ENCODE results near the gene CHST12. TPM values are rescaled to one million over a fixed set of nuclear protein-coding genes. Genes with fewer than 3 reads are reported as not detected.
A peak's percentile ranks its signal among the peaks of the same experiment; 100 is the strongest.
"Not testable (repeated sequence)": the region's sequence is repeated elsewhere in the genome, so short reads cannot be mapped to it uniquely, and the experiment has no call there.

CHST12 gene
- total and polyA plus RNA-seq, 12 donors, result 2.5 to 31.2 (median 19.4) TPM

- Histone ChIP-seq H3K4me3 (no peak overlapping the region), H3K27ac (no peak overlapping the region), H3K36me3 (replicated peaks in 1 of 2) (peaks cover 0 to 91% of the 10 kb centered on the region in 2 donors), H3K9me3 (replicated peaks in 1 of 3) (no peaks in the 10 kb centered on the region), H3K4me1 (replicated peaks in 1 of 2) (peaks cover 0 to 8% of the 10 kb centered on the region in 2 donors), H3K27me3 (no peaks in the 10 kb centered on the region)
- intact Hi-C loops (cut with DNase I), result no loop called here
- no peak for TF ChIP-seq POLR2A (IDR thresholded peaks at IDR 0.05)
- TF ChIP-seq CTCF (IDR thresholded peaks at IDR 0.05), result no peak
- WGBS, 4 donors, result 91 to 98% (median 92%) methylated on average over 6 to 7 of the region's 7 CpGs
- no peak for DNase-seq
Observed at GRCh38 chr7:2373646-2374045, 29.8 kb upstream of the CHST12 start.

- no peak for DNase-seq
- intact Hi-C loops (cut with DNase I), result no loop called here
- Histone ChIP-seq H3K27ac (no peak overlapping the region), H3K4me3 (no peak overlapping the region), H3K9me3 (replicated peaks in 1 of 3) (no peaks in the 10 kb centered on the region), H3K36me3 (replicated peaks in 1 of 2) (peaks cover 0 to 91% of the 10 kb centered on the region in 2 donors), H3K27me3 (no peaks in the 10 kb centered on the region), H3K4me1 (replicated peaks in 1 of 2) (peaks cover 0 to 8% of the 10 kb centered on the region in 2 donors)
- TF ChIP-seq CTCF (IDR thresholded peaks at IDR 0.05) (no peak), POLR2A (IDR thresholded peaks at IDR 0.05) (no peak)
- 93 to 98% (median 95%) methylated on average over 12 to 18 of the region's 18 CpGs for whole genome bisulfite sequencing, 4 donors
Observed at GRCh38 chr7:2374401-2374800, 29.0 kb upstream of the CHST12 start.

GRCh38 chr7:2374830-2375728 is 28.3 kb upstream of the CHST12 start:
- DNase-seq, result no peak
- intact Hi-C loops (cut with DNase I), result no loop called here
- WGBS, 4 donors, result 89 to 97% (median 90%) methylated on average over 17 to 26 of the region's 26 CpGs
- H3K27me3 ChIP-seq, result no peaks in the 10 kb centered on the region
- no peaks in the 10 kb centered on the region for H3K9me3 ChIP-seq (replicated peaks in 1 of 3)
- H3K4me3 ChIP-seq, result no peak overlapping the region
- no peak overlapping the region for H3K27ac ChIP-seq
- TF ChIP-seq POLR2A (IDR thresholded peaks at IDR 0.05), result no peak
- no peak for TF ChIP-seq CTCF (IDR thresholded peaks at IDR 0.05)
- H3K4me1 ChIP-seq (replicated peaks in 1 of 2), result peaks cover 0 to 8% of the 10 kb centered on the region in 2 donors
- peaks cover 0 to 91% of the 10 kb centered on the region in 2 donors for H3K36me3 ChIP-seq (replicated peaks in 1 of 2)

GRCh38 chr7:2376351-2377154 is 26.9 kb upstream of the CHST12 start:
- H3K4me3 ChIP-seq, result no peak overlapping the region
- intact Hi-C loops (cut with DNase I), result no loop called here
- no peaks in the 10 kb centered on the region for H3K27me3 ChIP-seq
- WGBS, 4 donors, result 67 to 85% (median 74%) methylated on average over 12 to 27 of the region's 27 CpGs
- peak in 5 of 7 donors; percentile 34 to 72 (median 62) for DNase-seq
- H3K36me3 ChIP-seq (replicated peaks in 1 of 2), result peaks cover 0 to 91% of the 10 kb centered on the region in 2 donors
- H3K27ac ChIP-seq, result peak overlapping the region in 1 of 5 donors; percentile 6
- no peak for TF ChIP-seq CTCF (IDR thresholded peaks at IDR 0.05)
- TF ChIP-seq POLR2A (IDR thresholded peaks at IDR 0.05), result no peak
- no peaks in the 10 kb centered on the region for H3K9me3 ChIP-seq (replicated peaks in 1 of 3)
- peaks cover 0 to 8% of the 10 kb centered on the region in 2 donors for H3K4me1 ChIP-seq (replicated peaks in 1 of 2)

GRCh38 chr7:2377492-2377891 is 25.9 kb upstream of the CHST12 start:
- H3K36me3 ChIP-seq (replicated peaks in 1 of 2), result peaks cover 0 to 82% of the 10 kb centered on the region in 2 donors
- H3K9me3 ChIP-seq (replicated peaks in 1 of 3); H3K4me1 ChIP-seq (replicated peaks in 1 of 2); H3K4me3 ChIP-seq; intact Hi-C loops (cut with DNase I); H3K27me3 ChIP-seq; H3K27ac ChIP-seq: not testable (repeated sequence)
- peak in 3 of 7 donors; percentile 48 to 78 (median 72) for DNase-seq
- WGBS, 4 donors, result 83 to 90% (median 86%) methylated on average over 5 to 15 of the region's 18 CpGs

GRCh38 chr7:2378125-2378524 is 25.3 kb upstream of the CHST12 start:
- H3K4me3 ChIP-seq; H3K9me3 ChIP-seq (replicated peaks in 1 of 3); DNase-seq; intact Hi-C loops (cut with DNase I); H3K4me1 ChIP-seq (replicated peaks in 1 of 2); H3K27ac ChIP-seq; H3K27me3 ChIP-seq: not testable (repeated sequence)
- peaks cover 0 to 75% of the 10 kb centered on the region in 2 donors for H3K36me3 ChIP-seq (replicated peaks in 1 of 2)
- WGBS, 4 donors, result 75 to 88% (median 86%) methylated on average over 12 to 15 of the region's 18 CpGs

All from adrenal gland (tissue), 12 donors.